Fibroblast of skin of back (primary cell): ENCODE measurements around the gene GRHL1.

Source experiments
- DNase-seq: peaks from one replicate; pipeline ENCODE4 v3.0.0-alpha.2; 2013

GRHL1 gene

GRCh38 chr2:10043256-10043905 lies 91.9 kb downstream of the GRHL1 start, which contains the start of gene KLF11:
Gene KLF11, plus strand, starts transcription at chr2:10043550. Its CDS starts 167 bp downstream, at chr2:10043717.
- DNase-seq = peak; percentile 90

DNA sequence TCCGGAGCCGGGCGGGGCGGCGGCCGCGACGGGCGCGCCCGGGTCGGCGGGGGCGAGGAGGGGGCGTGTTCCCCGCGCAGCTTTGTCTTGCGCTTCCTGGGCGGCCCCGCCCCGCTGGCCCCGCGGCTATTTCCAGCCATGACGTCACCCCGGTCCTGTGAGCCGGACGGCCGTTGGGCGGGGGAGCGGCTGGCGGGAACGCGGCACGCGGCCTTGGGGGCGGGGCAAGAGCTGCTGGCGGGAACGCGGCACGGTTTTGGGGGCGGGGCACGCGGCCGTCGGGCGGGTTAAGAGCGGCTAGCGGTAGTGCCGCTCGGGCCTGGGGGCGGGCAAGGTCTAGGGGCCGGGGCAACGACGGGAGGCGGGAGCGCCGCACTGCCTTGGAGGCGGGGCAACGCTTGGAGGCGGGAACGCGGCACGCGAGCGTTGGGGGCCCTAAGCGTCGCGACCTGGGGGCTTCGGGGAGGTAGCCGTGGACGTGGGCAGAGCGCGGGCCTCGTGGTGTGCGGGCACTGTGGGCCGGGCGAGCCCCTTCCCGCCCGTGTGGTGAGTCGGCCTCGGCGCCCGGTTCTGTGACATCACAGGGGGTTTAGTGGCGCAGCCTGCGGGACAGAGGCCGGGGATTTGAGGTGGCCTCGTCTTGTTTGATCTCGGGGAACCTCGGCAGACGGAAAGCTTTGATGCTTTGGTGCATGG lies 92.6 kb downstream of the GRHL1 start:
- DNase-seq = peak; percentile 90

GRCh38 chr2:10045561-10046355 lies 94.3 kb downstream of the GRHL1 start:
- DNase-seq = no peak

DNA sequence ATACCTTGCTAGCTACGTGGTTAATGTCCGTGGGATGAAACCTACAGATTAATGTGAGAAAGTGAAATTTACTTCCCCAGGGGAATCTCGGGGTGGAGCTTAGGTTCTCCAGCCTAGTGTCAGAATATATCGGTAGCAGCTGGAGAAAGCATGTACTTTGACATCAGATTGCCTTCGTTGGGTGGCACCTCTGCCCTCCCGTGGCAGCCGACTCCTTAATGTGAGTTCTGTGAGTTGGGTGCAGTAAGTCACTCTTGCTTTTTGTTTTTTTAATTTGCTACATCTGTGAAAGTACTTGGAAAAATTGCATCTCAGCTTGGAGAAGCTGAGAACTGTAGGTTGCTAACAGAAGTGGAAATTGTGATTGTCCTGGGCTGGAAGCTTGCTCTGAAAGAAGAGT lies 95.4 kb downstream of the GRHL1 start:
- DNase-seq = no peak

- no peak for DNase-seq
These were observed 96.4 kb downstream of the GRHL1 start for GRCh38 chr2:10047616-10048500.

DNA sequence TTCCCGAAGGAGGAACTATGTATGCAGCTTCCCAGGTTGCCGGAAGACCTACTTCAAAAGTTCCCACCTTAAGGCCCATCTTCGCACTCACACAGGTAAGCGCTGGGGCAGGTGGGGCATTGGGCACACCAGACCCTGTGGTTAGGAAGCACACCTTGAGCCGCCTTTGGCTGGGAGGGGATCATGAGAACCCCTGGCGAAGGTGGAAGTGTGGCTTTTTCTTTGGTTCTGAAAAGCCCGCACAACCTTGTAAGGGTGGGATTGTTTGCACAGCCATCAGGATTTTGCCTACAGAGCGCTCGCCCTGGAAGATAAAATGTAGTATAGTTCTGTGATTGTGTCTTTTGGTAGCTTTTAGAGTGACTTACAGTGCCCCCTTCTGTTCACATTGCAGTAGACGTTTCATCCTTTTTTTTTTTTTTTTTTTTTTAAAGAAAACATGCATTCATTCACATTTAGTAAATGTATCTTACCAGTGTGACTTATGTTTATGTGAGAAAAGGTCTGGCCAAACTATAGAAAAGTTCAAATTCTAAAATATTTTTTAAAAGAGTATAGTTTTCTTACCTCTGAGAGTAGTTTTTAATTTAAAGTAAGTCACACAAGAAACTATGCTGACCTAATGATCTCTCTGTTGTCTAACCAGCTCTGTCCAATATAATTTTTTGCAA lies 97.1 kb downstream of the GRHL1 start:
- DNase-seq = peak; percentile 58
